Measurements from ENCODE around the gene ABCB10.
"Not testable (repeated sequence)": the region's sequence is repeated elsewhere in the genome, so short reads cannot be mapped to it uniquely, and the experiment has no call there.

The ABCB10 gene

DNA sequence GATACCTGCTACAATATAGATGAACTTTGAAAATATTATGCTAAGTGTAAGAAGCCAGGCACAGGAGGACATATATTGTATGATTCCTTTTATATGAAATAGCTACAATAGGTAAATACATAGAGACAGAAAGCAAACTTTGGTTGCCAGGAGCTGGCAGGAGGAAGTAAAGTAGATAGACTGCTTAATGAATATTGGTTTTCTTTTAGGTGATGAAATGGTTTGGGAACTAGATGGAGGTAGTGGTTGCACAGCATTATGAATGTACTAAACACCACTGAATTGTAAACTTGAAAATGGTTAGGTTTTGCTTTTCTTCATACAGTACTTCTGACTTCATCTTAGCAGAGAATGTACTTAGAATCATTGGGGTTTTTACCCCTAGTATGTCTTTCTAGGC, 21.5 kb downstream of the ABCB10 start:
- DNase-seq (ENCODE audit: low read depth in 3 of 3), result no peak

GRCh38 chr1:229535230-229535629, 23.3 kb downstream of the ABCB10 start:
- no peak for DNase-seq (ENCODE audit: low read depth in 3 of 3)

- DNase-seq (ENCODE audit: low read depth in 3 of 3), result no peak
Observed at GRCh38 chr1:229531326-229531725, 27.2 kb downstream of the ABCB10 start.

GRCh38 chr1:229529639-229530038, 28.9 kb downstream of the ABCB10 start:
- DNase-seq (ENCODE audit: low read depth in 3 of 3), result no peak

DNA sequence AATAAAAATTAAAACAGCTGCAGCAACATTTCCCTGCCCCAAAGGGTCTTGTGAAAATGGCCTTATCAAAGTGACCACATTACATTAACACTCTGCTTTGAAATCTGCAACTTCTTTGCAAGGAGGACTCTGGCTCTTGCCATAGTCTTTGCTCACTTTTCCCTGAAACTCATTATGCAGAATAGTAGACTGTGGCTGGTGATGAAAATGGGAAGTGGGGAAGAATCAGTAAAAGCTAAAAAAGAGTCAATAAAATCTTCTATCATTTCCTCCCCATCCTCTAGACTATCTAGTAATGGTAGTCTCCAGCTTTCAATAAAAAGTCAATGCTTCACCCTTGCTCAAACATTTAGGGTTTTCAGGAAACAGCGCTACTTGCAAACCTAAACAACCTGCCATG, 31.8 kb downstream of the ABCB10 start:
- no peak for DNase-seq (ENCODE audit: low read depth in 3 of 3)

DNA sequence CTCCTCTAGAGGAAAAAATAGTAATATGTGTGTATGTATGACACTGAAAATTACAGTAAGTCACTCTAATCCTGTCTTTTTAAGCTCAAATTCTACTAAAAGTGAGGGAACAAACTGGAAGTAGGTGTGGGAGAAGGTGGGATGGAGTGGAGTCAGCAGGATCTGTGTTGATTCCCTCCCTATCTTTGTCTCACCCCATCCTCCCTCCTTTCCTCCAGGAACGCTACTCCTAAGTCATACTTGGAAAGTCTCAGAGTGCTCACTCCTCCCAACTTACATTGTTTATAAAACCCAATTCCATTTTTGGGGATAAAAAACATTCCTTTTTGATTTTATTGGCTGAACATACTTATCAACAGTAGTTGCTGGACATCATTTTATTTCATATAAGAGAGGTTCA, 35.5 kb downstream of the ABCB10 start:
- no peak for DNase-seq (ENCODE audit: low read depth in 3 of 3)

DNA sequence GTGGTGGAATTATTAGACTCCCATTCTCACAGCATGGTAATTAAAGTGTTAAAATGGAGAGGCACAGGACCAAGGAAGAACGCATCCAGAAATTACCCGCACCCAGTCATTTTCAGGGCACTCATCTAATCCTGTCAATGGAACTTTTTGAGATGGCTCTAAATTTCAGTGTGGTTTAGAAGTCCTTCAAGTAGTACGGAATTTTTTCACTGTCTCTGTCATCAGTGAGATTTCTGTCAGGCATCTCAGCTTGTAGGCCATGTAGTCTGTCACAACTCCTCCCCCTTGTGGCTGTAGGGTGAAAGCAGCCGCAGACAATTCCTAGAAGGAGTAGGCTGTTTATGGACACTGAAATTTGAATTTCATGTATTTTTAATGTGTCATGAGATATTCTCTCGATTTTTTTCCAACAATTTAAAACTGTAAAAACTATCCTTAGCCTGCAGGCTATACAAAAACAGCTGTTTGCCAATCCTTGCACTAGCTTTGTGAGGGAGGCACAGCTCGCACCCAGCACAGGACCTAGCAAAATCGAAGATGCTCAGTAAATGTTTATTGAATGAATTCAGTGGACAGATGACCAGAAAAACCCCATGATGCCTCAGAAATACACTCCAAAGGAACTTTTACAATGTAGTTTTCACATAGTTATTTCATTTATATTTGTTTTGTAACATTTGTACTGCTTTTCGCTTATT, 43.8 kb downstream of the ABCB10 start:
- peak in 2 of 3 donors; percentile 22 to 40 for DNase-seq (ENCODE audit: low read depth in 3 of 3)

- not testable (repeated sequence) for DNase-seq (ENCODE audit: low read depth in 3 of 3)
Observed at GRCh38 chr1:229511625-229512024, 46.9 kb downstream of the ABCB10 start.

- not testable (repeated sequence) for DNase-seq (ENCODE audit: low read depth in 3 of 3)
Observed at GRCh38 chr1:229511201-229511600, 47.3 kb downstream of the ABCB10 start.

GRCh38 chr1:229509576-229509975, 48.9 kb downstream of the ABCB10 start:
- DNase-seq (ENCODE audit: low read depth in 3 of 3), result no peak

DNA sequence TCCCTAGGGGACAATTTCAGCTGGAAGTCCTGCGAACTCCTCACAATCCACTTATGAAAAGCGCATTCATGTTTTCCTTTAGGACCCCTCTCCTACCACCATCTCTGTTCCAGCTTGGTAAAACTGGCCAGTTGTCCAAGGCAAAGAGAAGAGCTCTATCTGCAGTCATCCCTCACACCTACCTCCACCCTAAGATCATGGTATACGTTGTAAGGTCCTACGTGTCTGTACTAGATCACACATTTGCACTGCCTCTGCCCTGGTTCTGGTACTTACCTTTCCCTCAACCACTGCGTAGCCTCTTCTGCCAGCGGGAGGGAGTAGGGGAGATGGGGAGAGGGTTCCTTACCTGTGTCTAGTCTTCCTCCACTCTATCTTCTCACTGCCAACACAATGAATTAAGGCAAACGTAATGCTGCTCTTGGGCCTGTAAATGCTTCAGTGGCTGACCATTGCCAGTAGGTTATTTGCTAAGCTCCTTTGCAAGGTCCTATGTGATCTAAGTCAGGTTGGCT, 49.6 kb downstream of the ABCB10 start:
- no peak for DNase-seq (ENCODE audit: low read depth in 3 of 3)

GRCh38 chr1:229507951-229508822, 50.3 kb downstream of the ABCB10 start, which contains the start of gene NUP133:
Gene NUP133, minus strand, starts transcription at chr1:229508341. Its CDS starts 92 bp downstream, at chr1:229508249.
- peak; percentile 97 to 100 (median 99) for DNase-seq (ENCODE audit: low read depth in 3 of 3)

DNA sequence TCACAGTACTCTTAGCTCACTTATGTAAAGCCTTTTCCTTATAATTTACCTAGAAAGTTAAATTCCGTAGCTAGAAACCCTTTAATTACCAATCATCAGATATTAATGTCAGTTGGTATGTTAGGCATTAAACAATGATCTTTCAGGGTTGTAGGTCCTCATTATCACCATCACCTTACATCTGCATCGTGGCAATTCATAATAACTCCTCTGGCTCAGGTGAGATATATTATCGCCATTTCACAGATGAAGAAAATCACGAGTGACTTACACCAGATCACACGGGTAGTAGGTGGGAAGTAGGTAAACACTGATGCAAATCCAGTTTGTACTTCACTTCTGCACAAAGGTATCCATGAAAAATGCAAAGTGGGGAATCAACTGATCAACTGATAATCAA, 51.0 kb downstream of the ABCB10 start:
- DNase-seq (ENCODE audit: low read depth in 3 of 3), result no peak

DNA sequence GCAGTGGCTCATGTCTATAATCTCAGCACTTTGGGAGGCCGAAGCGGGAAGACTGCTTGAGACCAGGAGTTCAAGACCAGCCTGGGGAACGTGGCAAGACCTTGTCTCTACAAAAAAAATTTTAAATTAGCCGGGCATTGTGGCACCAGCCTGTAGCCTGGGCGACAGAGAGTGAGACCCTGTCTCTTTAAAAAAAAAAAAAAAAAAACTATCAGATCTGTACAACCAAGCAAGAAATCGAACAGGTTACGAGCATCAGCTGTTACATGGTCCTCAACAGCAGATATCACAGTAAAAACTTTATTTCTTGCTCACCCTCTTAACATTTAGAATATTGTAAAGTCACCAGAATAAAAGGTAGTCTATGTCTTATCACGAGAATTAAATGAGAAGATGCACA, 51.9 kb downstream of the ABCB10 start:
- no peak for DNase-seq (ENCODE audit: low read depth in 3 of 3)

GRCh38 chr1:229495782-229496181, 62.7 kb downstream of the ABCB10 start:
- DNase-seq (ENCODE audit: low read depth in 3 of 3), result no peak

DNA sequence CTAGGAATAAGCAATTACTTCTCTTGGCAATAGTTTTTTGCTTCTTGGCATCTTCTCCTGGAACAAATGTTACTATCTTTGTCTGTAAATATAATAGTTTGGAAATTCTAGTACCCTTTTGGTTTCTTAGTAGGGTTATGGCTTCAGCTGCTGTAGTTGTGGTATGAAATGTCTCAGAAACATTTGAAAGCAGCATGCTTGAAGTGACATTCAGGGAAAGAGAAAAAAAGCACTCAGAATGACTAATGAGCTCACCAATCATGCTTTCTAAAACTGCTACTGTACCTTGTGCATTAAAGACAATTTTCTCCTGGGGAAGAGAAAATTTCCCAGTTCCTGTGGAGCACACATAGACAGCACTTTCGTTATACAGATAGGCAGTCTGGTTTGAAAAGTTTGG, 71.3 kb downstream of the ABCB10 start:
- DNase-seq (ENCODE audit: low read depth in 3 of 3), result no peak

- no peak for DNase-seq (ENCODE audit: low read depth in 3 of 3)
Observed at GRCh38 chr1:229485318-229485717, 73.2 kb downstream of the ABCB10 start.

GRCh38 chr1:229482511-229482910, 76.0 kb downstream of the ABCB10 start:
- DNase-seq (ENCODE audit: low read depth in 3 of 3), result no peak

- no peak for DNase-seq (ENCODE audit: low read depth in 3 of 3)
Observed at GRCh38 chr1:229480495-229480894, 78.0 kb downstream of the ABCB10 start.

- DNase-seq (ENCODE audit: low read depth in 3 of 3), result no peak
Observed at GRCh38 chr1:229479660-229480399, 78.7 kb downstream of the ABCB10 start.

GRCh38 chr1:229478852-229479251, 79.7 kb downstream of the ABCB10 start:
- DNase-seq (ENCODE audit: low read depth in 3 of 3), result no peak

DNA sequence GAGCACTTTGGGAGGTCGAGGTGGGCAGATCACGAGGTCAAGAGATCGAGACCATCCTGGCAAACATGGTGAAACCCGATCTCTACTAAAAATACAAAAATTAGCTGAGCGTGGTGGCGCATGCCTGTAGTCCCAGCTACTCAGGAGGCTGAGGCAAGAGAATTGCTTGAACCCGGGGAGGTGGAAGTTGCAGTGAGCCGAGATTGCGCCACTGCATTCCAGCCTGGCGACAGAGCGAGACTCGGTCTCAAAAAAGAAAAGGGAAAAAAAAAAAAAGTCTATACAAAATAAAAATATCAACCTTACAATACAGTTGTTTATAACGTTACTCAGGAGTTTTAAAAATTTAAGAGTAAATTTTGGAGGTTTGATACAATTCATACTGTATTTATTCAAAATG, 82.6 kb downstream of the ABCB10 start:
- DNase-seq (ENCODE audit: low read depth in 3 of 3), result not testable (repeated sequence)
